8988T (cell line): Measurements from ENCODE around the gene PPIE.
"Not testable (repeated sequence)": the region's sequence is repeated elsewhere in the genome, so short reads cannot be mapped to it uniquely, and the experiment has no call there.

Experiments used
- DNase-seq: peaks from one replicate; pipeline ENCODE4 v3.0.0; 2011

PPIE gene

DNA sequence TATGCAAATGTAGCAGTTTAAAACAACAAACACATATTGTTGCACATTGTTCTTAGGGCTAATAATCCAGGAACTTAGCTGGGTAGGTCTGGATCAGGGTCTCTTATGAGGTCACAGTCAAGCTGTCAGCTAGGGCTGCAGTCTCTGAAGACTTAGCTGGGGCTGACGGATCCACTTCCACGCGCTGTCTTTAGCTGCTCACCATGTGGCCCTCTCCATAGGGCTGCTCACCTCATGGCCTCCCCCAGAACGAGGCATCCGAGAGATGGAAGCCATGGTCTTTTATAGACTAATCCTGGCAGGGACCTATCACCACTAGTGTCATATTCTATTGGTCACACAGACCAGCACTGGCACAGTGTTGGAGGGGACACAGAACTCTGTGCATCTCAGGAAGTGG, 41.1 kb downstream of the PPIE start:
- DNase-seq = no peak

DNA sequence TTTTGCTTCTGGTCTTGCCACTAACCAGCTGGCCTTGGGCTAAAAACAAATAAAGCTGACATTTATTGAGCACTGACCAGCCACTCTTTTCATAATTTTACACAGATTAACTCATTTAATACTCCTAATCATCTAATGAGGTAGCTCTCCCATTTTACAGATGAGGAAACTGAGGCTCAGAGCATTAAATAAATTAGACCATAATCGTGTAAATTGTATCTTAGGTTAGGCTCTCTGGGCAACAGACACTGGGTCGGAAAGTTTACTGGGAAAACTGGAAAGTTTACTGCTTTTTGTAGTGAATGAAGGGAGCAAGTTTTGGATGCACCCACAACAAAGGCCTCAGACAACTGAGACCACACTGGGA, 42.6 kb downstream of the PPIE start:
- DNase-seq = no peak

DNA sequence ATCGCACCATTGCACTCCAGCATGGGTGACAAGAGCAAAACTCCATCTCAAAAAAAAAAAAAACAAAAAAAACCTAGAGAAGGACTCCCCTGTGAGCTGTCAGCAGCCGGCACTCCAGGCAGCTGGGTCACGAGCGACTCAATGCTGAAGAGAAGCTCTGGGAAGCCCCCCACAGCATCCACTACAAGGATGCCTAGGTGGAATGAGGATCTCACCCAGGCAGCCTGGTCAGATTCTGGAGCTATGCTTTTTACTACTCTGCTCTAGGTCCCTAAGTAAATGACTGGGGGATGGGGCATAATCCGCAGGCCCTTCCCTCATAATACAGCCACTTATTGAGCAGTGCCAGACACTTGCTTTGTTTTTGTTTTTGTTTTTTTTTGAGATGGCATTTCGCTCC, 43.4 kb downstream of the PPIE start:
- DNase-seq = no peak

DNA sequence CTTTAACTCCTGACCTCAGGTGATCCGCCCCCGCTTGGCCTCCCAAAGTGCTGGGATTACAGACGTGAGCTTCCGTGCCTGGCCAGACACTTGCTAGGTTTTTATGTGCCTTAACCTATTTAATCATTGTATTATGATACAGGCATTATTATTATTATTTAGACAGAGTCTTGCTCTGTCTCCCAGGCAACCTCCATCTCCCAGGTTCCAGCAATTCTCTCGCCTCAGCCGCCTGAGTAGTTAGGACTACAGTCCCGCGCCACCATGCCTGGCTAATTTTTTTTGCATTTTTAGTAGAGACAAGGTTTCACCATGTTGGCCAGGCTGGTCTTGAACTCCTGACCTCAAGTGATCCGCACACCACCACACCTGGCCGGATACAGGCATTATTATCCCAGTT, 44.0 kb downstream of the PPIE start:
- not testable (repeated sequence) for DNase-seq

DNA sequence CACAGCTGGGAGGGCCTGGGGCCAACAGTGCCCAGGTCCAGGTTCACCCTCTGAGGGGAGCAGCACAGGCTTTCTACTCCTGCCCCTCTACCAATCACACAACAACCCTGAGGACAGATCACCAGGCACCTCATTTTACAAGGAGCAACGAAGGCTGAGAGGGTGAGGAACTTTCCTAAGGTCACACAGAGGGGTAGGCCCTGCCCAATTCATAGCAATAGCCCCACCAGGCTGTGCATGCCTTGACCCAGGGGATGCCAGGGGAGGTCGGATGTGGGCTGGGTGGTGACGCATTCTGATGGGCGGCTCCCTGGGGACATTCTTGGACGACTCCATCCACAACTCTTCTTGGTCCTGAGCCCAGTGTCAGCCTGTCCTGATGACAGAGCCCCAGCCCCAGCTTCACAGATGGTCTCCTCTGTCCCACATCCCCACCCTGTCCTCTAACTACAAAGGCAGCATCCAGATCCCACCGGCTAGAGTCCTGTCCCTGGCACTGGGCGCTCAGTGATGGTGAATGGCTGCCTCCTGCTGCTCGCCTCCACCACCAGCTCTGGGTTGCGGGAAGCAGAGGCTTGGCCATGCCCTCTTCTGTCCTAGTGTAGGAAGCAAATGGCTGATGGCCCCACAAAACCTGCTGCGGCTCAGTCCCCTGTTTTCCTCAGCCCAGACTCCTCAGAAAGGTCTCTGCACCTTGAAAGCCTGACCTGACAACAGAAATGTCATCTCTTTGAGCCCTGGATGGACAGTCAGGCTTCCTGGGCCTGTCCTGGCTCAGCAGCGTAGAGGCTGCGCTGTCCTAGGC, 47.8 kb downstream of the PPIE start:
- DNase-seq = not testable (repeated sequence)

DNA sequence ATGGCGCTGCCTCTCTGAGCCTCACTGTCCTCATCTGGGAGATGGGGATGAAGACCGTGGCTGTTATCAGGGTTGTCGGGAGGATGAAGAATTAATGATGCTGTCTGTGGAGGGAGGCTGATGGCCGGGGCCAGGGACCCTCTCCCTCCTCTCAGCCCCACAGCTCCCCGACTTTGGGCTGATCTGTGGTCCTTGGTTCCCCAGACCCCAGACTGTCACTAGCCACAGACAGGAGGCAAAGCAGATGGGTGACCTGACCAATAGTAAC, 48.4 kb downstream of the PPIE start:
- DNase-seq = not testable (repeated sequence)

DNA sequence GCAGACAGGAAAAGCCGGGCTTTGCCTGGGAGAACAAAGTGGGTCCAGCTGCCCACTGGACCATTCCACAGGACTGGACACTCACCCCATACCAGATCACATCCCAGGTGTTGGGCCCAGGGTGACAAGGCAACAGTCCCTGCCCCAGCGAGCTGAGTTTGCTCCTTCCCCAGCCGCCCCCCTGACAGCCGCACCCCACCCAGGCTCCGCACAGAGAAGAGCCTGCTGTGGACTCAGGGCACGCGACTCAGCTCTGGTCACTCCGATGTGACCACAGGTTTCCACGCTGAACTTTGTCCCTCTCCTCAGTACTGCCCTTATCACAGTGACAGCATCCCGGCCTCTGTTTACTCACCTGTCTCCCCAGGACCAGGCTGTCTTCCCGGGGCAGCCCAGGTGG, 48.8 kb downstream of the PPIE start:
- DNase-seq = no peak

DNA sequence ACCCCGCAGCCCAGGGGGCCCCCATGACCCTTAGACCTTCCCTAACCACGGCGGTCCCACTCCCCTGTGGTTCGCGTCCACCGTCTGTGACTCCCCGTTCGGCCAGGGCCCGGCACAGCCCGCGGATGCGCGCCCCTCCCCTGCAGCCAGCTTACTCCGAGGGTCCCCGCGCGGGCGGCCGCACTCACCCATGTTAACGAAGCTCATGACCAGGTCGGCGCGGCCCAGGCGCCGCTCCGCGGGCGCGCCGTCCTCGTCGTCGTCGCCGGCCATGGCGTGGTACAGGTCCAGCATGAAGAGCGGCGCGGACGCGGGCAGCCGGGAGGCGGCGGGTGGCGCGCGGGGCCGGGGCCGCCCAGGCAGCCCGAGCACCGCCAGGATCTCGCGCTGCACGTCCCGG, 49.3 kb downstream of the PPIE start:
- not testable (repeated sequence) for DNase-seq

DNA sequence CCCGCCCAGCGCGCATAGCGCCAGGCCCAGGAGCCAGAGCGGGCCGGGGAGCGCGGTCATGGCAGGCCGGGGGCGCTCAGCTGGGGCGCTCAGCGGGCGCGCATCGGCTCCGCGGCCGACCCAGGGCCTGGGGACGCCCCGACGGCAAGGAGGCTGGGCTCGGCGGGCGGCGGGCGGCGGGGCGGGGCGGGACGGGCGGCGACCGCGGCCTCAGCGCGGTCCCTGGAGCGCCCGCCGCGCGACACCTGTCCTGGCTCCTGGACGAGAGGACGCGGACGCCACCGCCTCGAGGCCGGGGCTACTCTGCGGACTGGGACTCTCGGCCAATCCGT, 49.7 kb downstream of the PPIE start:
- DNase-seq = no peak

DNA sequence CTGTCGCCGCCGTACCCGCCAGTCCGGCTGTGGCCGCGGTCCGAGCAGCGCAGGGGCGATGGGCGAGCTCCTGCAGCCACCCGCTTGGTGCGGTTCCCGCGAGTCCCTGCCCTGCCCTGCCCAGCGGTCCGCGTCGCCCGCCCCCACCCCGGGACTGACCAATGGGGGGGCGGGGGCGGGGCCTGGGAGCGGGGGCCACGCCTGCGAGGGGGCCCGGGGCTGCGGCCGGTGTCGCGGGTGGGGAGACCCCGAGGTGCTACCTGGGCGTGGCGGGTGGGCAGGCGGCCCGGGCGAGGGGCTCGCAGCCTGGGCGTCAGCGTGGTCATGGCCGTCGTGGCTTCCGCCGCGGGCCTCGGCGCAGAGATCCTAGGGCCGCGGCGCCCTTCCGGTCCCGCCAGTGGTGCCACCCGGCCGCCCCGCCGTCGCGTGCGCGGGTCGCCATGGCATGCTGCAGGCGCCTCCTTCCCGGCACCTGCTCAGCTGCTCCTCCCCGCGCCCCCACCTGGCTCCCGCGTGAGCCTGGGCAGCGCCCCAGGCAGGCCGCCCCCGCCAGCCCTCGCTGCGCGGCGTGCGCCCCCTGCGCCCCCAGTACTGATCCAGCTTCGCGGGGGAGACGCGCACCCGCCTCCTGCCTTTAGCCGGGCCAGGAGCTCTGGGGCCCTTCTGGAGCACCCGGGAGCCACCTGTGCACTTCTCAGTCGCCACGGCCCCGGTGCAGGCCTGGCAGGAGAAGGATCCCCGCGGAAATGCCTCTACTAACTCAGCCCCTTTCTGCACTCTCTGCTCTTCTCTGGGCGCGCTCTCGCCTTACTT, 50.3 kb downstream of the PPIE start, which contains the start of gene BMP8B:
BMP8B (minus strand) TSS at position 108 of the 813 bp plus-strand sequence. CDS start 380 bp downstream, outside the sequence.
- DNase-seq = peak; percentile 88

DNA sequence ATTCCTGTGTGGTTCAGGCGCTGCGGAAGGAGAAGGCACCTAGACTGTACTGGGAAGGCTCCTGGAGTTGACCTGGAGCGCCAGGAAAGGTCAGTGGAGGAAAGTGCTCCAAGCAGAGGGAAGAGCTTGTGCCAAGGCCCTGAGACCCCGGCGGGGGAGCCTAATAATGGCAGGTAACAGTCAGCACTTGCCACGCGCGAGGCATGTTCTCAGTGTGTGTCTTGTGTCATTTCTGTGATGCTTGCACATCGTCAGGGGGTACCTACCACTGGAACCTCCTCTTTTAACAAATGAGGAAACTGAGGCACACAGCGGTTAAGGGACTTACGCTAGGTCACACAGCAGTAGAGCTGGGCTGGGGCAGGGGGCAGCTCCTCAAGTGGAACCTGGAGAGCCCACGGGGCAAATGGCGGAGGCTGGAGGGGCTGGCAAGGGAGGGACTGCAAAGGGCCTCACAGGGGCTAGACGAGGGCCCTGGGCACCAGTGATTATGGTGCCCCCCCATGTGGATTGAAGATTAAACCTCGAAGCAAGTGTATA, 51.0 kb downstream of the PPIE start:
- no peak for DNase-seq

DNA sequence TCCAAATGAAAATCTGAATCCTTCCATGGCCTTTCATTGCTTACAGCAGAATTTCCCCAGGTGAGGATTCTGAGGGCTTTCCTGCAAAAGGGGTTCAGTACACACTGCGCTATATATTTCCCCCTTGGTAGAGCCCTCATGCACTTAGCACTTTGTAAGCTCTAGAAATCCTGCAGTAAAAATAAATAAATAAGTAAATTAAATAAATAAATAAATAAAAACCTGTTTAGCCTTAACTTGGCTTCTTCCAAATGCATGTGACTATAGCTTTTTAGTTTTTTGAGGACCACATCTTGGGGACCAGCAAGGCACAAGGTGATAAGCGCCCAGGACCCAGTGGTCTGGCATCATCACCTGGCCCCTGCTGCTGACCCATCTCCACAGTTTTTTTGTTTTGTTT, 53.2 kb downstream of the PPIE start:
- DNase-seq = no peak

DNA sequence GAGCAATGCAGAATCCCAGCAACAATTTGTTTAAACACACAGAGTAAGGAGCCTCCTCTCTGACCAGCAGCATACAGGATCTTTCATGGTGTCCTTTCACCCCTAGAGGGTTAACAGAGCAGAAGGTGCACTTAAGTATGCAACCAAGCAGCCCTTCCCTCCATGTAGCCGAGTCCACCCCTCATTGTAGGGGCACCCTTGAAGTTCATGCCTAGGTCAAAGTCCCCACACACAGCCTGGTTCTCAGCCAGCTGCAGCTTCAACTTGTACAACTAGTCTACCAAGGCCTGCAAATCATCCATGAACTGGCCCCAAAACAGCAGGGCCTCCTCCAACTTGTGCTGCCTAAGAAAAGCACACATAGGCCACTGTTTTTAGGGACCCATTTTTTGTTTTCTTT, 57.0 kb downstream of the PPIE start:
- no peak for DNase-seq

DNA sequence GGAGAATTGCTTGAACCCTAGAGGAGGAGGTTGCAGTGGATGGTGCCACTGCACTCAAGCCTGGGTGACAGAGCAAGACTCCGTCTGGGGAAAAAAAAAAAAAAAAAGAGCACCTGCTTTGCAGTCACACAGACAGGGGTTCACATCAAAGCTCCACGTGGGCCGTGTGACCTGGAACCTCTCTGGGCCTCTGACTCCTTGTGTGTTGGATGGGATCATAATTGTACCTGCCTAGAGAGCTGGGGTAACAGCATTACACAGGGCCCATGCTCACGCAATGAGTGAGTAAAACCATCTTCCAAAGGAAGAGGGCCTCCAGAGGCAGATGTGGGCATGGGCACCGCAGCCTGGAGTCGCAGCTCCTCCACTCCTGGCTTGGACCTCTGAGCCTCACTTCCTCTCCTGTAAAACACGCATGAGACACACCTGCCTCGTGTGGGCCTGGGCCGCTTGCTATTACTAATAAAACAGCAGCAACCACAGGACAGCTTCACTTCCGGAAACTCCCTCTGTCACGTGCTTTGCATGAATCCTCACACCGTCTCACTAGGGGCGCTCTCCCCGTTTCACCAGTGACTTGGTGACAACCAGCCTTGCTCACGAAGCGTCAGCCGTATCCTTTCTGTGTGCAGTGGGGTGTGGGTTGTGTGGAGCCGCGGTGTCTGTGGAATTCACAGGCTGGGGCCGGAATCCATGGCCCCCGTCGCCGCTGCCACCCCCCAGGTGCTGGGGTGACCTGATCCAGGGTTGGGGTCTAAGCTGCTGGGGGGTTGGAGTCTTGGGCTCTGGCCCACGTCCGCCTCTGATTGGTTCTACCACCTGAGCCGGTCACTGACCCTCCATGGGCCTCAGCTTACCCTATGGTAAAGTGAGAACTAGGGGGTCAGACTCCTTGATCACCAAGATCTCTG, 60.4 kb downstream of the PPIE start:
- not testable (repeated sequence) for DNase-seq

DNA sequence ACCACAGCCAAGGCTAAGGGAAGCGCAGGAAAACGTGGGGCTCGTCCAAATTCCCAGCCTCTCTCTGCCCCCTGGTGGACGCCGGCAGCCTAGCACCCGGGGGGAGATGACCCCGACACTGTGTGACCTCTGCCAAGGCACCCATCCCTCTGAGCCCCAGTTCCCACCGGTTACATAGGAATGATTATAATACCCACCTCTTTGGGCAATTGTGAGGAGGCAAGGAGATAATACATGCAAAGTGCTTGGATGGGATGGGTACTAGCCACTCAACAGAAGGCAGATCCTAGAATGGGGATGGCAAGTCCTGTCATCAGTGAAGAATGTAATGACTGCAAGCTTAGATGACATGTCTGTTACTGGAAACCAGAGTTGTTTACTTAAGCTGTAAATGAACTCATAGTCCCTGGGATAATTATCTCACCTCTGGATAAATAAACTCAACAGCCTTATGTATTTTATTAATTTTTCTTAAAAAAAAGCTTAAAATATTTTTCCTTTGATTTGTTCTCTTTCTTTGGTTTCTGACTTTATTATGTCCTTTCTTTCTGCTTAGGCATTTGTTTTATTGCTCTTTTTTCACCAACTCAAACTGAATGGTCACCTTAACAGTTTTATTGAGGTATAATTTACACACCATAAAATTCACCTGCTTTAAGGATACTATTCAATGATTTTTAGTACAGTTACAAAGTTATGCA, 61.2 kb downstream of the PPIE start:
- DNase-seq = peak; percentile 59

DNA sequence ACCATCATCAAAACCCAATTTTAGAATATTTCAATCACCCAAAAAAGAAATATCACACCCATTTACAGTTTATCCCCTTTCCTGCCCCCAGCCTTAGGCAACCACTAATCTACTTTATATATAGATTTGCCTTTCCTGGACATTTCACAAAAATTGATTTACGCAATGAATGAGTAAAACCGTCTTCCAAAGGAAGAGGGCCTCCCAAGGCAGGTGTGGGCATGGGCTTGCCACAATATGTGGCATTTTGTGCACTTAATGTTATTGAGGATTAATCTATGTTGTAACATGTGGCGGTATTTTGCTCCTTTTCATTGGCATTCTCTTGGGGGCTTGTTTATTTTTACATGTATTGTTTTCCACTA, 61.8 kb downstream of the PPIE start:
- no peak for DNase-seq

DNA sequence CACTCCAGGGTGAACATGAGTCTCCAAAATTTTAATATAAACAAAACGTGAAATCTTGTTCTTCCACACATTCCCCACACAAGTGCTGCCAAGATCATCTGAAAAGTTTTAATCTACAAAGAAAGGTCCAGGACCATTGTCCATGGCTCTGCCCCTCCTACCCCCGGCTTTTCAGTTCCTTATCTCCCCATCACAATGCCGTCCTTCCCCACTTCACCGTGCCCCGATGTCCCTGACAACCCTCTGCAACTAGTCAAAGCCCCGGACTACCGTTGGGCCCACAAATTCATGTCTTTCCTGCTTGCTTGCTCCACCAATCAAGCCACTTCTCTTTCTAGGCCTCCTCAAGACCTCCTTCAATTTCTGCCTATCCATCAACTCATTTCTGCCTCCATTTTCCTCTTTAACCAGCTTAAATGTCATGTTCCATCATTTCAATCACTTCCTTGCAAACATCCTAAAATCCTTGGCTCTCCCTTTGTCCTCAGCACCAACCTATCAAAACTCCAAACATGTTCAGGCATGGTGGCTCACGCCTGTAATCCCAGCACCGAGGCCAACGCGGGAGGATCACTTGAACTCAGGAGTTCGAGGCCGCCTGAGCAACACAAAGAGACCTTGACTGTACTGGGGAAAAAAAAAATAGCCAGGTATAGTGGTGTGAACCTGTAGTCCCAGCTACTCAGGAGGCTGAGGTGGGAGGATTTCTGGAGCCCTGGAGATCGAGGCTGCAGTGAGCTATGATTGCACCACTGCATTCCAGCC, 64.0 kb downstream of the PPIE start:
- DNase-seq = no peak

DNA sequence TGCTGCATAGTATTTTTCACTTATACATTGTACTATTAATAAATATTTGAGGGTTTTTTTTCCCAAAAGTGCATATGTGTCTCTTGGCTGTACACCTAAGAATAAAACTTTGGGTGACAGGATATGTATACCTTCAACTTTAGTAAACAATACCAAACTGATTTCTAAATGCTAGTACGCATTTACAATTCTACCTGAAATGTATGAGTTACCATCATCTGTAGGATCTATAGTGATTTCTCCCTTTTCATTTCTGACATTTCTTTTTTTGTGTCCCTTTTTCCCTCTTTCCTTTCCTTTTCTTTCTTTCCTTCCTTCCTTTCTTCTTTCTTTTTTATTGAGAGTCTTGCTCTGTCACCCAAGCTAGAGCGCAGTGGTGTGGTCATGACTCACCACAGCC, 66.7 kb downstream of the PPIE start:
- DNase-seq = no peak

DNA sequence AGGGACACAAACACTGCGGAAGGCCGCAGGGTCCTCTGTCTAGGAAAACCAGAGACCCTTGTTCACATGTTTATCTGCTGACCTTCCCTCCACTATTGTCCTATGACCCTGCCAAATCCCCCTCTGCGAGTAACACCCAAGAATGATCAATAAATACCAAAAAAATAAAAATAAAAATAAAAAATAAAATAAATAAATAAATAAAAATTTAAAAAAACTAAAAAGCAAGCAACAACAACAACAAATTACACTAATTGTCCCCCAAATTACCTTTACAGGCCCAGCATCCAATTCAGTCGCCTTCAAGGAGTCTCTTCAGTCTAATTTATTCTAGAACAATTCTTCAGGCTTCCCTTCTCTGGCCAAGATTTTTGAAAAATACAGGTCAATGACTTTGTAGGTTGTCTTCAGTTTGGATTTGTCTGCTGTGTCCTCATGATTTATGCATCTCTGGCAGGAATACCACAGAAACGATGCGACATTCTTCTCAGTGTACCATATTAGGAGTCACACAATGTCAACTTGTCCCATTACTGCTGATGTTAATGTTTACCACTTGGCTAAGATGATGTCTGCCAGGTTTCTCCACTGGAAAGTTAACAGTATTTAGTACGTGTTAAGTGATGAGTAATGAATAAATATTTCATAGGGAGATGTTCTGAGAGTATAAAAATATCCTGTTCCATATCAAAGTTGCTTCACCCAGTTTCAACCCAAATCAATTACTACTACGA, 70.3 kb downstream of the PPIE start:
- DNase-seq = no peak

DNA sequence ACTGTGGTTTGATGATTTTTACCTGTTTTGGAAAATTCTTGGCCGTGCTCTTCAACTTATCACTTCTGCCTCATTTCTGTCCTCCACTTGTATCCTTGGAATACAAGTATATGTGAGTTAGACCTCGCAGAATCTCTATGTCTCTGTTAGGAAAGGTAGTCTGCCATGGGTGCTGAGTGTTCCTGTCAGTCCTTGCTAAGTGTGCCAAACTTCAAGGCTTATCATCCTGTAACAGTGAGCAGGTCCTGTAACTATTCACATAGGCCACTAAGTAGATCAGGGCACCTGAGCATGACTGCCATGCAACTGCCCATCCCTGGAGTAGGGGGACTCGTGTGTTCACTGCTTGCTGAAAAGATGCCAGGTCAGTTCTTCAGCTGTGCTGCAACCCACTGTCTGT, 74.2 kb downstream of the PPIE start:
- no peak for DNase-seq
